Measurements from ENCODE around the gene KCNE4. TPM values are rescaled to one million over a fixed set of nuclear protein-coding genes. Genes with fewer than 3 reads are reported as not detected.

Gene KCNE4
- total RNA-seq, 1 donor from 2014 or later, result 23.2 TPM

- H3K36me3 Mint-ChIP-seq (ENCODE audit: low read depth), result peaks cover 9% of the 10 kb centered on the region
- peaks cover 32% of the 10 kb centered on the region for H3K9me3 Mint-ChIP-seq (ENCODE audit: low read depth)
- H3K4me3 Mint-ChIP-seq (ENCODE audit: unreplicated experiment), result no peak overlapping the region
- no peak for TF ChIP-seq CTCF (IDR thresholded peaks at IDR 0.05)
- peaks cover 52% of the 10 kb centered on the region for H3K4me1 Mint-ChIP-seq (ENCODE audit: low read depth)
- H3K27me3 Mint-ChIP-seq (ENCODE audit: low read depth), result no peaks in the 10 kb centered on the region
- peak overlapping the region; percentile 98 for H3K27ac Mint-ChIP-seq (ENCODE audit: unreplicated experiment)
- DNase-seq (ENCODE audit: low spot score), result no peak
Measured at GRCh38 chr2:223008956-223009355, 43.0 kb upstream of the KCNE4 start.

GRCh38 chr2:223010641-223011040 is 41.3 kb upstream of the KCNE4 start:
- H3K36me3 Mint-ChIP-seq (ENCODE audit: low read depth), result peaks cover 9% of the 10 kb centered on the region
- no peak overlapping the region for H3K27ac Mint-ChIP-seq (ENCODE audit: unreplicated experiment)
- DNase-seq (ENCODE audit: low spot score), result no peak
- H3K4me1 Mint-ChIP-seq (ENCODE audit: low read depth), result peaks cover 48% of the 10 kb centered on the region
- peaks cover 34% of the 10 kb centered on the region for H3K9me3 Mint-ChIP-seq (ENCODE audit: low read depth)
- H3K27me3 Mint-ChIP-seq (ENCODE audit: low read depth), result no peaks in the 10 kb centered on the region
- no peak for TF ChIP-seq CTCF (IDR thresholded peaks at IDR 0.05)
- H3K4me3 Mint-ChIP-seq (ENCODE audit: unreplicated experiment), result no peak overlapping the region

- Mint-ChIP-seq H3K4me1 (ENCODE audit: low read depth) (peaks cover 32% of the 10 kb centered on the region), H3K9me3 (ENCODE audit: low read depth) (peaks cover 27% of the 10 kb centered on the region), H3K36me3 (ENCODE audit: low read depth) (peaks cover 6% of the 10 kb centered on the region), H3K4me3 (ENCODE audit: unreplicated experiment) (no peak overlapping the region), H3K27me3 (ENCODE audit: low read depth) (no peaks in the 10 kb centered on the region), H3K27ac (ENCODE audit: unreplicated experiment) (no peak overlapping the region)
- no peak for TF ChIP-seq CTCF (IDR thresholded peaks at IDR 0.05)
- no peak for DNase-seq (ENCODE audit: low spot score)
Measured at GRCh38 chr2:223012291-223012690, 39.7 kb upstream of the KCNE4 start.

GRCh38 chr2:223019390-223019930 is 32.5 kb upstream of the KCNE4 start:
- TF ChIP-seq CTCF (IDR thresholded peaks at IDR 0.05), result no peak
- H3K4me3 Mint-ChIP-seq (ENCODE audit: unreplicated experiment), result no peak overlapping the region
- H3K4me1 Mint-ChIP-seq (ENCODE audit: low read depth), result peaks cover 5% of the 10 kb centered on the region
- peaks cover 11% of the 10 kb centered on the region for H3K9me3 Mint-ChIP-seq (ENCODE audit: low read depth)
- H3K27me3 Mint-ChIP-seq (ENCODE audit: low read depth), result no peaks in the 10 kb centered on the region
- no peak overlapping the region for H3K27ac Mint-ChIP-seq (ENCODE audit: unreplicated experiment)
- peaks cover 1% of the 10 kb centered on the region for H3K36me3 Mint-ChIP-seq (ENCODE audit: low read depth)
- no peak for DNase-seq (ENCODE audit: low spot score)

- DNase-seq (ENCODE audit: low spot score), result no peak
- Mint-ChIP-seq H3K27me3 (ENCODE audit: low read depth) (no peaks in the 10 kb centered on the region), H3K9me3 (ENCODE audit: low read depth) (peaks cover 8% of the 10 kb centered on the region), H3K4me3 (ENCODE audit: unreplicated experiment) (no peak overlapping the region), H3K27ac (ENCODE audit: unreplicated experiment) (no peak overlapping the region), H3K4me1 (ENCODE audit: low read depth) (peaks cover 5% of the 10 kb centered on the region), H3K36me3 (ENCODE audit: low read depth) (peaks cover 1% of the 10 kb centered on the region)
- TF ChIP-seq CTCF (IDR thresholded peaks at IDR 0.05), result no peak
Measured at GRCh38 chr2:223019987-223020717, 31.8 kb upstream of the KCNE4 start.
